Astrocyte of the cerebellum (primary cell): ENCODE measurements around the gene HPS4.

Experiments used
- DNase-seq: peaks from one replicate; pipeline ENCODE4 v3.0.0-alpha.2; 2011; ENCODE audit warnings: low read depth
- H3K4me3 ChIP-seq: 2 replicates; pipeline ENCODE4 v1.5.1; 2011; ENCODE audit warnings: mild to moderate bottlenecking, low read depth, low read length, moderate library complexity
- in situ Hi-C: cut with HindIII; loops from 2 replicates; pipeline ENCODE4 v1.10.0; 2017; ENCODE audit warnings: low sequenced_read_pairs
- TF ChIP-seq, protein P1 (sequence below): IDR thresholded peaks from 2 replicates; pipeline ENCODE4 v1.5.1; 2012; ENCODE audit warnings: low read length, low read depth, moderate library complexity, mild to moderate bottlenecking; ENCODE audit errors: missing control alignments

HPS4 gene

GRCh38 chr22:26486394-26486793 lies 2.8 kb upstream of the HPS4 start:
- H3K4me3 ChIP-seq = no peak overlapping the region
- TF ChIP-seq, protein P1, sequence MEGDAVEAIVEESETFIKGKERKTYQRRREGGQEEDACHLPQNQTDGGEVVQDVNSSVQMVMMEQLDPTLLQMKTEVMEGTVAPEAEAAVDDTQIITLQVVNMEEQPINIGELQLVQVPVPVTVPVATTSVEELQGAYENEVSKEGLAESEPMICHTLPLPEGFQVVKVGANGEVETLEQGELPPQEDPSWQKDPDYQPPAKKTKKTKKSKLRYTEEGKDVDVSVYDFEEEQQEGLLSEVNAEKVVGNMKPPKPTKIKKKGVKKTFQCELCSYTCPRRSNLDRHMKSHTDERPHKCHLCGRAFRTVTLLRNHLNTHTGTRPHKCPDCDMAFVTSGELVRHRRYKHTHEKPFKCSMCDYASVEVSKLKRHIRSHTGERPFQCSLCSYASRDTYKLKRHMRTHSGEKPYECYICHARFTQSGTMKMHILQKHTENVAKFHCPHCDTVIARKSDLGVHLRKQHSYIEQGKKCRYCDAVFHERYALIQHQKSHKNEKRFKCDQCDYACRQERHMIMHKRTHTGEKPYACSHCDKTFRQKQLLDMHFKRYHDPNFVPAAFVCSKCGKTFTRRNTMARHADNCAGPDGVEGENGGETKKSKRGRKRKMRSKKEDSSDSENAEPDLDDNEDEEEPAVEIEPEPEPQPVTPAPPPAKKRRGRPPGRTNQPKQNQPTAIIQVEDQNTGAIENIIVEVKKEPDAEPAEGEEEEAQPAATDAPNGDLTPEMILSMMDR = no peak
- in situ Hi-C loops = no loop called here
- no peak for DNase-seq

DNA sequence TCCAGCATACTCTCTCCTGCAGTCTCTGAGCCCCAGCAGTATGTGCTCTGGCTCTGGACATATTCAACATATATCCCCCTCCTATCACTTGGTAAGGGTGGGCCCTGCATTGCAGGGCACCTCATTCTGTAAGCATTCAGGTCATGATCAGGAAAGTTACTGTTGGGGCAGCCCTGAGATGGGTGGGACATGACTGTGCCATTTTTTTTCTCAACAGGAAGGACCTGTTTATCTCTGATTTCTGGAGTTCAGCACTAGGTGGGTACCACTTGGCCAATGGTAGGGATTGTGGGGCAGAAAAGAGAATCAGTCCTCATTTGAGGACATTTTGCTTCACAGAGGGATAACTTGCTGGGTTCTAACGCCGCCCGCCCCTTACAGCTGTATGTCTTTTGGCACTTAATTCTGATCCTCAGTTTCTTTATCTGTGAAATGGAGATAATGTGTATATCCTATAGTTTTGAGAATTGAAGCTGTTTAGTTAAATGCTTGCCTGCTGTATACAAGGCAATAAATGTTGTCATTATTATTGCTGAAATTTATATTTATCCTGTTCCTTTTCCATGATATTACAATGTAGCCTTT lies 2.3 kb upstream of the HPS4 start:
- TF ChIP-seq, protein P1 = no peak
- DNase-seq = no peak
- no peak overlapping the region for H3K4me3 ChIP-seq
- in situ Hi-C loops = no loop called here

DNA sequence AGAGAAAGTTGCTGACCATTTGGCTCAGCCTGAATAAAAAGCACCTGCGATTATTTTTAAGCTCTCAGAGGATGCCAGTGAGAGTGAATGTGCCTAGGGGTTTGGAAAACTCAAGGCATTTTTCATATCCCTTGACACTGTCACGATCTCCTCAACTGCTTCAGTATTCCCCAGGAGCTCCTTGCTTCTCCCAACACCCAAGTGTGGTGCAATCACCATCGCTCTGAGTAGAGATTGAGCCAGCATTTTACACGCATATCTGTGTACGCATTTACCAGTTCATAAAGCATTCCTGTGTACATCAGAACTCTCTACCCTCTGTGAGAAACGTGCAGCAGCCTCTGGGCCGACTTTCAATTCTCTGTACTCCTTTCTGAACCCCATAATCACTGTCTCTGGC lies 1.4 kb upstream of the HPS4 start:
- H3K4me3 ChIP-seq = peak overlapping the region; percentile 92
- DNase-seq = no peak
- in situ Hi-C loops = no loop called here
- TF ChIP-seq, protein P1 = no peak

- TF ChIP-seq, protein P1 = no peak
- DNase-seq = no peak
- in situ Hi-C loops = no loop called here
- peak overlapping the region; percentile 92 for H3K4me3 ChIP-seq
Observed at GRCh38 chr22:26484360-26484706, 750 bp upstream of the HPS4 start.

DNA sequence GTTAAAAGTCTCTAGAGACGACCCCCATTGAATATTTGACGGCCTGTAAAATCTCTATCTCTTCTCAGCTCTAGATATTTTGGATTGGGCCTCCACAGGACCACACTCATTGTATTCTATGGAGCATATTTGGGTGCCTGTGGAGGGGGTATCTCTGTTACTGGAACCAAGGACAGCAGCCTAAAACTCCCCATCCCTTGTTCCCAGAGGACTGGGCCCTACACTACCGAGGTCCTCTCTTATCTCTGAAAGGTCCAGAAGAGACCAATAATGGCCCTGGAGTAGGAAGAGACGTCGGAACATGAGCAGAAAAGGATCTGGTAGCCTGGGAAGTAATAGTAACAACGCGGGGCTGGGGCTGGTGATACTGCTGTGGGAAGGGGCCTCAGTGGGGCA lies 542 bp downstream of the HPS4 start:
- peak overlapping the region; percentile 92 for H3K4me3 ChIP-seq
- TF ChIP-seq, protein P1 = no peak
- DNase-seq = no peak
- in situ Hi-C loops = no loop called here

GRCh38 chr22:26482161-26482560 lies 1.4 kb downstream of the HPS4 start:
- no peak overlapping the region for H3K4me3 ChIP-seq
- DNase-seq = no peak
- in situ Hi-C loops = no loop called here
- TF ChIP-seq, protein P1 = no peak

GRCh38 chr22:26481694-26482093 lies 1.9 kb downstream of the HPS4 start:
- in situ Hi-C loops = no loop called here
- no peak overlapping the region for H3K4me3 ChIP-seq
- DNase-seq = no peak
- TF ChIP-seq, protein P1 = no peak
